Ishikawa (cell line): Measurements from ENCODE around the gene SLC49A3.

Experiments
- CEBPB ChIP-seq: IDR thresholded peaks from 2 replicates; pipeline ENCODE4 v1.6.1; 2012
- CREB1 ChIP-seq: IDR thresholded peaks from 2 replicates; pipeline ENCODE4 v1.6.1; 2012; ENCODE audit warnings: low read depth
- EGR1 ChIP-seq: IDR thresholded peaks from 2 replicates; pipeline ENCODE4 v1.6.1; 2012
- EP300 ChIP-seq: IDR thresholded peaks from 2 replicates; pipeline ENCODE4 v1.6.1; 2012; ENCODE audit warnings: borderline replicate concordance
- FOXM1 ChIP-seq: IDR thresholded peaks from 2 replicates; pipeline ENCODE4 v1.6.1; 2012; ENCODE audit warnings: low read depth, borderline replicate concordance
- MAX ChIP-seq: IDR thresholded peaks from 2 replicates; pipeline ENCODE4 v1.6.1; 2012
- NFIC ChIP-seq: IDR thresholded peaks from 2 replicates; pipeline ENCODE4 v1.6.1; 2012
- RAD21 ChIP-seq: IDR thresholded peaks from 2 replicates; pipeline ENCODE4 v1.6.1; 2012; ENCODE audit warnings: low read depth
- REST ChIP-seq: IDR thresholded peaks from 2 replicates; pipeline ENCODE4 v1.6.1; 2012; ENCODE audit warnings: low read depth, mild to moderate bottlenecking
- TAF1 ChIP-seq: IDR thresholded peaks from 2 replicates; pipeline ENCODE4 v1.6.1; 2012; ENCODE audit warnings: low read depth, mild to moderate bottlenecking
- TCF12 ChIP-seq: IDR thresholded peaks from 2 replicates; pipeline ENCODE4 v1.6.1; 2012; ENCODE audit warnings: low read depth
- TEAD4 ChIP-seq: IDR thresholded peaks from 2 replicates; pipeline ENCODE4 v1.6.1; 2012
- USF1 ChIP-seq: IDR thresholded peaks from 2 replicates; pipeline ENCODE4 v1.6.1; 2012
- YY1 ChIP-seq: IDR thresholded peaks from 2 replicates; pipeline ENCODE4 v1.6.1; 2012; ENCODE audit warnings: low read depth
- ZBTB7A ChIP-seq: IDR thresholded peaks from 2 replicates; pipeline ENCODE4 v1.6.1; 2012; ENCODE audit warnings: low read depth

SLC49A3 gene

GRCh38 chr4:649751-650310 lies 39.1 kb downstream of the SLC49A3 start:
- no peak for TF ChIP-seq MAX
- no peak for TF ChIP-seq CEBPB
- TF ChIP-seq ZBTB7A: no peak
- TF ChIP-seq CREB1: no peak
- TF ChIP-seq USF1: no peak
- no peak for TF ChIP-seq NFIC
- TF ChIP-seq EP300: no peak
- TF ChIP-seq YY1: no peak
- TF ChIP-seq EGR1: no peak
- no peak for TF ChIP-seq FOXM1

DNA sequence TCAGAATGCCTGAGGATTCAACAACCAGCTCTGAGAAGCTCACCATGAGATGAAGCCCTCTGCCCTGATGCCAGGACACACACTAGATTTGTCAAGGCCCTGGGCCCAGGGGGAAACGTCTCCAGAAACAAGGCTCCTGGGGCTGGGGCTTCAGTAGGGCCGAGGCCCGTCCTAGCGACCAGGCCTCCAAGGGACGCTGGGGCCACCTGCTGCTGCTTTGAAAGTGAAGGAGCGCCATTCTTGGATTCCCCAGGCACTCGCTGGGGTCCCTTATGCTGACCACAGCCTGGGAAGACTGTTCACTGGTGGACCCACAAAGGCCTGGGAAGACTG lies 39.7 kb downstream of the SLC49A3 start:
- TF ChIP-seq MAX: no peak
- no peak for TF ChIP-seq TCF12
- TF ChIP-seq TEAD4: no peak
- no peak for TF ChIP-seq EP300
- no peak for TF ChIP-seq TAF1
- no peak for TF ChIP-seq CREB1
- no peak for TF ChIP-seq REST
- no peak for TF ChIP-seq CEBPB
- no peak for TF ChIP-seq RAD21
- TF ChIP-seq YY1: no peak
- no peak for TF ChIP-seq NFIC
- TF ChIP-seq FOXM1: no peak
- no peak for TF ChIP-seq USF1
- TF ChIP-seq ZBTB7A: no peak
- TF ChIP-seq EGR1: no peak

DNA sequence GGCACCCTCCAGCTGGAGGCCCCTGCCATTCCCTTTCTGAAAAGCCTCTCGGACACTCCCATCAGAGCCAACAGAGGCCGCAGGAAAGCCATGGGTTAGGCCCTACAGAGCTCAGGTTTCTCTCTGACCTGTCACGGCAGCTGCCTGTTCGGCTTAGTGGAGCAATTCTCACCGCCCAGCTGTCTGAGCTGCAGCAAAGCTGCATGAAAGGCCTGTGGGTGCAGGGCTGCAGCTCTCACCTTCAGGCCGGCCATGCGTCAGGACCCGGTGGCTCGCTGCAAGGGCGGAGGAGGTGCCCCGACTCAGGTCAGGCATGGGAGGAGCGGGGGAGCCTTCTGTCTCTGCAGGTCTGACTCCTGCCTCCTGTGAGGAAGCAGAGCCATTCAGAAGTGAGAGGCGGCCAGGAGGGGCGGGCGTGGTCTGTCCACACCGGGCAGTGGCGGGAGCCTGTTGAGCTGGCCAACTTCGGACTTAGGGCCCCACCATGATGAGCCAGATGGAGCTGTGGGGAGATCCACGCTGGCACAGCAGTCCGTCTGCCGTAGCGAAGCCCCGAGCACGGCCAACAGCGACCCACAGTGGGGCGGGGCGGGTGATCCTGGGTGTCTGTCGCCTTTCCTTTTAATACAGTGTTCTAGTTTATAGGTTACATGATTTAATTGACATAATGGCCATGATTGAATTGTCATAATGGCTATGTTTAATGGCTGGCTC lies 40.2 kb downstream of the SLC49A3 start:
- TF ChIP-seq EGR1 (no peak), TCF12 (no peak)

DNA sequence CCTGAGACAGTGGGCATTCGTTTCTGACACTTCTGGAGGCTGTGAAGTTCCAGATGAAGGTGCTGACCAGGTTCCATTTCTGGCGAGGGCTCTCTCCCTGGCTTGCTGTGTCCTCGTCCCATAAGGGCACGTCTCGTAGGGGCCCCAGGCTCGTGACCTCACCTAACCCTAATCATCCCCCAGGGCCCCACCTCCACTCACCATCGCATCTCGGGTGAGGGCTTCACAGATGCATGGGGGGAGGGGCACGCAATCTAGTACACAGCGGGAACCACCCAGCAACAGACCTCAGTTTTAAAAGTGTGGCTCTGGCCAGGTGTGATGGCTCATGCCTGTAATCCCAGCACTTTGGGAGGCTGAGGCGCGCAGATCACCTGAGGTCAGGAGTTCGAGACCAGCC lies 41.5 kb downstream of the SLC49A3 start:
- no peak for TF ChIP-seq RAD21
- no peak for TF ChIP-seq TEAD4
- no peak for TF ChIP-seq TCF12
- TF ChIP-seq TAF1: no peak

DNA sequence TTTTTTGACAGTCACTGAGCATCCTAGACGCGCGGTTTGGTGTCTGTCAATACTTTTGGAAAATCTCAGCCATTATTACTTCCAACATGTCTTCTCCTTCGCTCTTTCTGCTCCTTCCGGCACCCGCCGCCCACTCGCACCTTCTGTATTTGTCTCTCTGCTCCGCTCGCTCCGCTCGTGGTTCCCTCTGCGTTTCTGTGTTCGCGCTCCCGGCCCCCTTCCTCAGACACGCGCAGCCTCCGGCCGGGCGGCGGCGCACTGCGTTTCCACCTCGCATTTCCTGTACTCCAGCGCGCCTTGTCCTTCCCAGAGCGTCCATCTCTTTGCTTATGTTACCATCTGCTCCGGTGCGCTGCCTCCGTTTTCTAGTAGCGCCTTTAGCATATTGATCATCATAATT lies 42.5 kb downstream of the SLC49A3 start:
- TF ChIP-seq USF1 (no peak), EP300 (no peak), ZBTB7A (no peak), TCF12 (no peak), TEAD4 (no peak), REST (no peak), TAF1 (no peak), CREB1 (no peak), RAD21 (no peak), YY1 (no peak), NFIC (no peak), EGR1 (no peak), MAX (no peak), FOXM1 (no peak), CEBPB (no peak)
